ENCODE data around the gene SH3RF2. TPM values are rescaled to one million over a fixed set of nuclear protein-coding genes. Genes with fewer than 3 reads are reported as not detected.
"Not testable (repeated sequence)": the region's sequence is repeated elsewhere in the genome, so short reads cannot be mapped to it uniquely, and the experiment has no call there.

Gene SH3RF2
- polyA plus RNA-seq, 1 donor from 2014 or later, result not detected

DNA sequence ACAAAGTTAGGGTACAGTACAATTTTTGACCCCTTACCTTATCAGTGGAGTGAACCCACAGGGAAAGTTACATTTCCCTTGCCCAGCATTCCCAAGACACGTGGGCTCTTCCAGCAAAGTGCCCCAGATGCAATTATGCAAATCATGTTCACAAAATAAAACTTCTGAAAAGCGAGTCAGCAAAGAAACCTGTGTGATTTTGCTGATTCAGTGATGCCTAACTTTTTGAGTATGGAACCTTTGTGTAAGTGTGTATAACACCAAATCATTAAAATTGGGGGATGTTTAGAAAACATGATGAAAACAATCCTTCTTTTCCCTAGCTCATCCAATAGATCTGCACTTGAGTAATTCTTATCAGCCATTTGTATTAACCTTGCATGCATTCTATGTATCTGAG is 52.6 kb downstream of the SH3RF2 start:
- H3K27ac Mint-ChIP-seq, result no peak overlapping the region
- peaks cover 3 to 9% (median 8%) of the 10 kb centered on the region in 3 donors for H3K9me3 Mint-ChIP-seq
- no peaks in the 10 kb centered on the region for H3K4me1 Mint-ChIP-seq
- no peak overlapping the region for H3K4me3 Mint-ChIP-seq
- H3K36me3 Mint-ChIP-seq, result no peaks in the 10 kb centered on the region
- H3K27me3 Mint-ChIP-seq, result peaks cover 2% of the 10 kb centered on the region

DNA sequence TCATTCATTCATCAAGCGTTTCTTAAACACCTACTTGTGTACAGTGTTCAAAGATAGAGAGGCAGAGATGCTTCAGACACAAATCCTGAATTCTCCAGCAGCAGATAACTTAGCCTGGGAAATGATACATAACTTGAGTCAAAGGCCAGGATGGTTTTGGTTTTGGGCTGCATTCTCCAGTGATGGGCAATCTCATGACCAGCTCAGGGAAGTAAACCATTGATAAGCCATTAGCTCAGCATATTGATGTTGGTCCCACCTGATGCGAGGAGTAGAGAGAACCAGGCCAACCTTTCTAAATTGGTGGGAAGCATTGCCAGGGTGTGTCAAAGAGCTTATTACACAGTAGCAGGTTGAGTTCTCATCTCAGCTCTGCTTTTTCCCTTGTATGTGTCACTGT is 53.0 kb downstream of the SH3RF2 start:
- Mint-ChIP-seq H3K27ac (no peak overlapping the region), H3K9me3 (peaks cover 5 to 13% (median 11%) of the 10 kb centered on the region in 3 donors), H3K4me1 (no peaks in the 10 kb centered on the region), H3K36me3 (no peaks in the 10 kb centered on the region), H3K4me3 (no peak overlapping the region), H3K27me3 (peaks cover 2% of the 10 kb centered on the region)

DNA sequence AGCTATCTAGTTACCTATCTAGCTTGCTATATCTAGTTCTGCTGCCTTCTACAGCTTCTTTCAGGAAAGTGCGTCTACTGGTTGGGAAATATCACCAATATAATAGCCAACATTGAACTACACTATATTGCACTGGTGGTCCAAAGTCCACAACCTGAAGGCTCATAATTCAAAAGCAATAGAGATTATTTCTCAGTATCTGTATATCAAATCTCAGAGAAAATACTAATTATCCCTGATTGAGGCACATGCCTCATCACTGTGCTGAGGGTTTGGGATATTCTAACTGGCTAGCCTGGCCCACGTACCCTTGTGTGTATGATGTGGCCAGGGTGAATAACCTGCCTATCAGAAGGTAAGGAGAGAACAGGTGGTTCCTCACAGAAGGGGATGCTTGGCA is 53.8 kb downstream of the SH3RF2 start:
- peaks cover 5 to 13% (median 12%) of the 10 kb centered on the region in 3 donors for H3K9me3 Mint-ChIP-seq
- H3K36me3 Mint-ChIP-seq, result no peaks in the 10 kb centered on the region
- H3K27ac Mint-ChIP-seq, result no peak overlapping the region
- peaks cover 2% of the 10 kb centered on the region for H3K27me3 Mint-ChIP-seq
- no peaks in the 10 kb centered on the region for H3K4me1 Mint-ChIP-seq
- no peak overlapping the region for H3K4me3 Mint-ChIP-seq

DNA sequence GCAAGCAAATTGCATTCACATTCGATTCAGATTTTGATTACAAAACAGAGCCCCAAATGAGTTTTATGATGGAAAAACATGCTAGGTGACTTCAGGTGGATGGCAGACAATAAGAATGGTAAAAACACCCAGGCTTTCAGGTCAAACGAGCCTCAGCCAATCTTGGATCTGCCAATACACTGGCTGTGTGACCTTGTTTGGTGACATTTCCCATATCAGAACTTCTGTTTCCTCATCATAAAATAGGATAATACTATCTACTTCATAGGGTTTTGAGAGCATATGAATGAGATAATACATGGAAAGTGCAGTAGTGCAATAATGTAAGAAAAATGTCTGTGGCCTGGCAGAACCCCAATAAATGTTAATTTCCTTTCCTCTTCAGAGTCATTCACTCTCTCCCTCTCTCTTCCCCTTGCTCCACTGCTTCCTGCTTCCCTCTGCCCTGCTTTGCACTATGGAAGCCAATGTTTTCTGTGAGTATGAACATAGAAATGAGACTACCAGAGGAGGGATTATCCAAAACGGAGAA is 54.7 kb downstream of the SH3RF2 start:
- Mint-ChIP-seq H3K9me3 (peaks cover 5 to 13% (median 12%) of the 10 kb centered on the region in 3 donors), H3K4me3 (no peak overlapping the region), H3K36me3 (no peaks in the 10 kb centered on the region), H3K27me3 (peaks cover 2% of the 10 kb centered on the region), H3K4me1 (no peaks in the 10 kb centered on the region), H3K27ac (no peak overlapping the region)

DNA sequence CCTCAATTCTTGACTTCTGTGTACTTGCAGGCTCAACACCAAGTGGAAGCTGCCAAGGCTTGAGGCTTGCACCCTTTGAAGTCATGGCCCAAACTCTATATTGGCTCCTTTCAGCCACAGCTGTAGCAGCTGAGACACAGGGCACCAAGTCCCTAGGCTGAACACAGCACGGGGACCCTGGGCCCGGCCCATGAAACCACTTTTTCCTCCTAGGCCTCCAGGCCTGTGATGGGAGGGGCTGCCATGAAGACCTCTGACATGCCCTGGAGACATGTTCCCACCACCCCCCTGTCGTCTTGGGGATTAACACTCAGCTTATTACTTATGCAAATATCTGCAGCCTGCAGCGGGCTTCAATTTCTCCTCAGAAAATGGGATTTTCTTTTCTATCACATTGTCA is 57.2 kb downstream of the SH3RF2 start:
- H3K9me3 Mint-ChIP-seq, result peaks cover 5 to 13% (median 12%) of the 10 kb centered on the region in 3 donors
- not testable (repeated sequence) for H3K4me1 Mint-ChIP-seq, H3K4me3 Mint-ChIP-seq, H3K27me3 Mint-ChIP-seq, H3K27ac Mint-ChIP-seq, H3K36me3 Mint-ChIP-seq

DNA sequence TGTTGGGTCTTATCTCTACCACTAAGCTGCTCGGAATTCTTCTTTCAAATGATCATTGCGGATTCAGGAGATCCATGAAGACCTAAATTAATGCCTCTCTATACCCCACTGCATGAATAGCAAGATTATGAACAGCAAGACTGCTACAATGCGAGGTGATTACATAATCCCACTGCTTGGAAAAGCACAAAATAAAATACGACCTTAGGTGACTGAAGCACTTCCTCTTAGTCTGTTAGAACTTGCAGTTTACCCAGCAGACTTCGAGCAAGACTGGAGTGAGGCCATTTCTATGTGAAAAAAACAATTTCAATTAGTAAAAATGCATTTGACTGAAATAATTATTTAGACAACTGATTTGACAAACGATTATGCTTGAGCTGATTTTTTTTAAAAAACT is 59.8 kb downstream of the SH3RF2 start:
- H3K9me3 Mint-ChIP-seq, result peaks cover 5 to 13% (median 12%) of the 10 kb centered on the region in 3 donors

DNA sequence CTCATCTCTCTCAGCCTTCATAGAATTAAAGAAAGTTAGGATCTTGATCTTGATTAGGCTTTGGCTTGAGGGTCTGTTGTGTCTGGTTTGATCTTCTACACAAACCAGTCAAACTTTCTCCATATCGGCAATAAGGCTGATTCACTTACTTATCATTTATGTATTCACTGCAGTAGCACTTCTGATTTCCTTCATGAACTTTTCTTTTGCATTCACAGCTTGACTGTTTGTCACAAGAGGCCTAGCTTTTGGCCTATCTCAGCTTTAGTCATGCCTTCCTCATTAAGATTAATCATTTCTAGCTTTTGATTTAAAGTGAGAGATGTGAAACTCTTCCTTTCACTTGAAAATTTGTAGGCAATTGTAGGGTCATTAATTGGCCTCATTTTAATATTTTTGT is 62.8 kb downstream of the SH3RF2 start:
- Mint-ChIP-seq H3K9me3 (peaks cover 2% of the 10 kb centered on the region in 3 donors), H3K36me3 (no peaks in the 10 kb centered on the region), H3K27ac (no peak overlapping the region), H3K4me3 (no peak overlapping the region), H3K4me1 (no peaks in the 10 kb centered on the region), H3K27me3 (no peaks in the 10 kb centered on the region)

More for the DNA sequence above, 59.8 kb downstream of the SH3RF2 start:
- Mint-ChIP-seq H3K27me3 (no peaks in the 10 kb centered on the region), H3K4me1 (no peaks in the 10 kb centered on the region), H3K27ac (no peak overlapping the region), H3K36me3 (no peaks in the 10 kb centered on the region), H3K4me3 (no peak overlapping the region)

DNA sequence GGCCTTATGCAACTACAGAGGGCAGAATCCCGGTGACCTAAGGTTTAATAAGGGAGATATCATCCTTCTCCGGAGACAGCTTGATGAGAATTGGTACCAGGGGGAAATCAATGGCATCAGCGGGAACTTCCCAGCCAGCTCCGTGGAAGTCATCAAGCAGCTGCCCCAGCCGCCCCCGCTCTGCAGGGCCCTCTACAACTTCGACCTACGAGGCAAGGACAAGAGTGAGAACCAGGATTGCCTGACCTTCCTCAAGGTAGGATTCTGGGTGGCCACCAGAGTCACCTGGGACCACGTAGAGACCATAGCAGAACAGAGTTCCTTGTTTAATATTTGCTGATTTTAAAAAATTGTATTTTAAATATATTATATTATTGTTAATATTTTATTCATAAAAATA is 63.7 kb downstream of the SH3RF2 start:
- H3K36me3 Mint-ChIP-seq, result no peaks in the 10 kb centered on the region
- no peaks in the 10 kb centered on the region for H3K27me3 Mint-ChIP-seq

DNA sequence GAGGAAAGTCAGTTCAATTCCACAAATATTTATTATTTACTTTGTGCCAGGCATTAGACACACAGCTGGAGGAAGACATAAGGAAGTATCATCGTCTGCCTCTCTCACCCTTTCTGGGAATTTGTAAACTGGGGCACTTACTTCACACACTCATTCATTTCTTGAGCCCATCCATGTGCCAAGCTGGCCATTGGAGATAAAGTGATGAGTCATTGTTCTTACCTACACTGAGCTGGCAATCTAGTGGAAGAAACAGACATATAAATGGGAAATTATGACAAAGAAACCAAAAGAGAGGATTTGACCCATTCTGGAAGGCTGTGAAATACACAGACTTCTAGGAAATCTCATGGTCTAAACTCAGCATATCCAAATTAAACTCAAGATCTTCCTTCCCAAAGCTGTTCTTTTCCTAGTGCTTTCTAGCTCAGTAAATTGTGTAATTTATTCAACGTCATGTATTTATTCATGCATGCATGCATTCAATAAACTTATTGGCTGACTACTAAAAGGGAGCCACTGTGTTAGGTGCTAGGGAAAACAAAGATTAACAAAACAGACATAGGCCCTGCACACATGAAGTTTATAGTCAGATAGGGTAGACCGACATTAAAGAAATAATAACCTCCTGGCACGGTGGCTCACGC is 65.3 kb downstream of the SH3RF2 start:
- no peaks in the 10 kb centered on the region for H3K4me1 Mint-ChIP-seq
- no peak overlapping the region for H3K27ac Mint-ChIP-seq
- peaks cover 2% of the 10 kb centered on the region for H3K27me3 Mint-ChIP-seq
- H3K4me3 Mint-ChIP-seq, result no peak overlapping the region
- no peaks in the 10 kb centered on the region for H3K36me3 Mint-ChIP-seq
- H3K9me3 Mint-ChIP-seq, result peaks cover 2 to 3% (median 2%) of the 10 kb centered on the region in 3 donors

More for the DNA sequence above, 63.7 kb downstream of the SH3RF2 start:
- no peak overlapping the region for H3K27ac Mint-ChIP-seq
- peaks cover 0 to 2% (median 0%) of the 10 kb centered on the region in 3 donors for H3K9me3 Mint-ChIP-seq
- H3K4me1 Mint-ChIP-seq, result no peaks in the 10 kb centered on the region
- no peak overlapping the region for H3K4me3 Mint-ChIP-seq

DNA sequence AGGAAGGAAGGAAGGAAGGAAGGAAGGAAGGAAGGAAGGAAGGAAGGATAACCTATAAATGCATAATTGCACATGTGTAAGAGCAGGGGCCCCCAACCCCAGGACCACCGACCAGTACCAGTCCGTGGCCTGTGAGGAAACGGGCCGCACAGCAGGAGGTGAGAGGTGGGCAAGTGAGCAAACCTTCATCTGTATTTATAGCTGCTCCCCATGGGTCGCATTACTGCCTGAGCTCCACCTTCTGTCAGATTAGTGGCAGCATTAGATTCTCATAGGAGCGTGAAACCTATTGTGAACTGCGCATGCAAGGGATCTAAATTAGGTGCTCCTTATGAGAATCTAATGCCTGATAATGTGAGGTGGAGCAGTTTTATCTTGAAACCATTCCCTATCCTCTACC is 66.1 kb downstream of the SH3RF2 start:
- no peaks in the 10 kb centered on the region for H3K36me3 Mint-ChIP-seq
- H3K9me3 Mint-ChIP-seq, result peaks cover 2 to 3% (median 2%) of the 10 kb centered on the region in 3 donors
- H3K27ac Mint-ChIP-seq, result no peak overlapping the region
- peaks cover 2% of the 10 kb centered on the region for H3K27me3 Mint-ChIP-seq
- H3K4me1 Mint-ChIP-seq, result no peaks in the 10 kb centered on the region
- H3K4me3 Mint-ChIP-seq, result no peak overlapping the region

DNA sequence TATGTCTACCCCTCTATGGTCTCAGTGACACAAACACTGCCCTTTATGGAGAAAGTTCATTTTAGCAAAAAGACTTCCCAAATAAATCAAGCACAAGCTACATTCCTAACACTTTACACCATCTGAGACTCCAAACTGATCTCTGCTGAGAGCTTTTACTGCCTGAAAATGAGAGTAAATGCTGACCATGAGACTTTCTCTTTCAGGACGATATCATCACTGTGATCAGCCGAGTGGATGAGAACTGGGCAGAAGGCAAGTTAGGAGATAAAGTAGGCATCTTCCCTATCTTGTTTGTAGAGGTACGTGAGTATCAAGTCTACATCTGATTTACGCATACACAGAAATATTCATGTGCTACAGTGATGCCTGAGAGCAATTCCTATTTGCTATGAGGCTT is 67.5 kb downstream of the SH3RF2 start:
- Mint-ChIP-seq H3K27me3 (peaks cover 2% of the 10 kb centered on the region), H3K27ac (no peak overlapping the region), H3K36me3 (no peaks in the 10 kb centered on the region)

DNA sequence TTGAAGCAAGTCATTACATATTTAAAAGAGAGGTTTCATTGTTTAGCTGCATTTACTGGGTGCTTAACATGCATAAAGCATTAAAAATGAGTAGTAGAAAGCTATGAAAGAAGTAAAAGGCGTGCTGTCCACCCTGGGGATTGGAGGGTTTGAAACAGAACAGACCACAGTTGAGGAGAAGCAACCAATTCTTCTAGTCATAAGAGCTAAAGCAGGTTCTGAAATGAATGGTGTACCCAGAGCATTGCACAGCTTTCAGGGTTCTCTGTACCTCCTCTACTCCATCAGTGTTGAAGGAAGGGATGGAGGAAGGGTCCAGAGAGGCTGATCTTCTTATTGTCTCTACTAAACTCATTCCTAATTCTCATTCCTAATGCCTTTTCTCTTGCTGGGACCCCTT is 68.9 kb downstream of the SH3RF2 start:
- Mint-ChIP-seq H3K36me3 (no peaks in the 10 kb centered on the region), H3K4me1 (no peaks in the 10 kb centered on the region), H3K27me3 (peaks cover 2% of the 10 kb centered on the region), H3K4me3 (no peak overlapping the region), H3K9me3 (peaks cover 2 to 3% (median 2%) of the 10 kb centered on the region in 3 donors), H3K27ac (no peak overlapping the region)

More for the DNA sequence above, 67.5 kb downstream of the SH3RF2 start:
- Mint-ChIP-seq H3K4me1 (no peaks in the 10 kb centered on the region), H3K9me3 (peaks cover 2 to 3% (median 2%) of the 10 kb centered on the region in 3 donors), H3K4me3 (no peak overlapping the region)

DNA sequence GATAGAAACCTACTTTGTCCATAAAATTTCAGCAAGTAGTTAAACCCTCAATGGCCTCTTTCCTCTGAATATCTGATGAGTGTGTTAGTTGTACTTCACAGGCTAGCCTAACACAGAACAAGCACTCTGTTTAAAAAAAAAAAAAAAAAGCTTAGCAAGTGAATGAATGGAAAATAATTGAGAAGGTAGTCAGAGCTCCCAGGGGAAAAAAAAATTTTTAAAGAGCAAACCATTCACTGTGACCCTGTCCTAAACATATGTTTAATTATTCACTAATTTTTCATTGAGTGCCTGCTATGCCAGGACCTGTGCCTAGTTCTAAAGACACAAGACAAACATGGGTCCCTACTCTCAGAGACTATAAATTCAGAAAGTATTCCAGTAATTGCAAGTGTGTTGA is 69.3 kb downstream of the SH3RF2 start:
- Mint-ChIP-seq H3K9me3 (peaks cover 2 to 6% (median 6%) of the 10 kb centered on the region in 3 donors), H3K4me3 (no peak overlapping the region), H3K4me1 (no peaks in the 10 kb centered on the region), H3K36me3 (no peaks in the 10 kb centered on the region), H3K27me3 (peaks cover 2% of the 10 kb centered on the region), H3K27ac (no peak overlapping the region)

DNA sequence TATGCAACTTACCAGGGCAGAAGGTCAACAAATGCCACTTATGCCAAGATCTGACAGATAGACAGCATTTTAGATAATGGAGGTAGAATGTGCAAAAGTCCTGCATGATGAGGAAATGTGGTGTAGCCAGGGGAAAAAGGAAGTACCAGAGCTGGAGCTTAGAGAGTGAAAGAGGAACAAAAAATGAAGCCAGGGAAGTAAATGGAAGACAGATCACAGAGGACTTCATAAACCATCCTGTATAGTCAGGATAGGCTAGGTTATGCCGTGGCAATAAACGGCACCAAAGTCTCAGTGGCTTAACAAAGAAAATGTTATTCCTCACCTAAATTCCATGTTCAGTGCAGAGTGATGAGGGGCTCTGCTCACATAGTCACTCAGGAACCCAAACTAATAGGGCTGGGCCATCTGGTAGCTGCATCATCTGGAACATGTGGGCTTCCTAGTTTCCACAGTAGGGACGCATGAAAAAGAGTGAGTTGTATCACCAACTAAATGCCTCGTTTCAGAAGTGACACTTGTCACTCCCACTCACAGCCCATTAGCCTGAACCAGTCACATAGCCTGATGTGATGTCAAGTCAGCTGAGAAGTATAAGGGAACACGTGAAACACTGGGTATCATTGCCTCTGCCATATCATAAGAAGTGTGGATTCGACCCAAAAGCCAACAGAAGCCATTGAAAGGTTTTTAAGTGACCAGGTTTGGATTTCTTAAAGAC is 70.3 kb downstream of the SH3RF2 start:
- Mint-ChIP-seq H3K4me3 (no peak overlapping the region), H3K27ac (no peak overlapping the region), H3K4me1 (no peaks in the 10 kb centered on the region), H3K36me3 (no peaks in the 10 kb centered on the region), H3K27me3 (peaks cover 2% of the 10 kb centered on the region), H3K9me3 (peaks cover 2 to 6% (median 6%) of the 10 kb centered on the region in 3 donors)

DNA sequence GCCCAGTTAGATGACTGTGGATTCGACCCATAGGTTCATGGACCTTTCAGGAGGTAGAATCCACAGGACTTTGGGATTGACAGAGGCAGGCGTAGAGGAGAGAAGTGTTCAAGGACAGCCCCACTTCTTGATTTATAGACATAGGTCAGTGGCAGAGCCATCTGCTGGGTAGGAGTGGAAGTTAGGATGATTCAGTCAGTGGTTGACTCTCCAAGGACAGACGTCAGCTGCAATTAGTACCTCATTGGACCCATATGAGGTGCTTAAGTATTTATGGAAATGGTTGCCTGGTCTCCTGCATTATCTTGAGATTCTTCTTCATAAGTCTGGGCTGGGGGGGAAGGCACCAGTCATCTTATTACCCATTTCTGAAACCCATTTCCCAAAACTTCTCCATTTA is 70.9 kb downstream of the SH3RF2 start:
- Mint-ChIP-seq H3K4me1 (no peaks in the 10 kb centered on the region), H3K27ac (no peak overlapping the region), H3K9me3 (peaks cover 2 to 6% (median 6%) of the 10 kb centered on the region in 3 donors), H3K27me3 (peaks cover 5% of the 10 kb centered on the region), H3K4me3 (no peak overlapping the region), H3K36me3 (no peaks in the 10 kb centered on the region)
